Measurements from ENCODE around the gene GPATCH11.

DNA sequence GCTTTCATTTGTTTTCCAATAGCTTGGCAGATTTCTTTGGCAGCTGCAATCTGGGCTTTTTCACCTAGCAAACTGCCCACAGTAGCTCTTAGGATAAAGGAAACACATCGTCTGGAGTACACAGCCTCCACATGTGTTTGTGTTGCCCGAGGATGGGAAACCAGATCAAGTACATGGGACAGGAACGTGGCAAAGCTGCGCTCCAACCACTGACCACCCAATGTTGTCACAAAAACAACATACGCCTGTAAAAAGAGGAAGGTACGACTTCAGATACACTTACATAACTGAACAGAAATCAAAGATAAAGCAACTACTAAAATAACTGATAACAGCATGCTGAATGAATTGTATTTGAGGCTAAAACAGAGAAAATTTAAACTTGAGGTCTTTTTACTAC is 15.6 kb upstream of the GPATCH11 start:
- TF ChIP-seq EP300 (IDR thresholded peaks at IDR 0.05; ENCODE audit: borderline replicate concordance) = no peak
- TF ChIP-seq FOXM1 (IDR thresholded peaks at IDR 0.05; ENCODE audit: borderline replicate concordance, low read depth) = no peak
- no peak for TF ChIP-seq EGR1 (IDR thresholded peaks at IDR 0.05)
- no peak for TF ChIP-seq REST (IDR thresholded peaks at IDR 0.05; ENCODE audit: low read depth)
